Measurements from ENCODE around the gene ZNF337.

GRCh38 chr20:25726357-25726756, 29.7 kb upstream of the ZNF337 start:
- TF ChIP-seq CTCF (IDR thresholded peaks at IDR 0.05) (no peak), POLR2A (IDR thresholded peaks at IDR 0.05) (no peak)
